Esophagus muscularis mucosa (tissue), 4 donors: ENCODE results near the gene EPC2. TPM values are rescaled to one million over a fixed set of nuclear protein-coding genes. Genes with fewer than 3 reads are reported as not detected.

Experiments
- DNase-seq: peaks from one replicate; pipeline ENCODE4 v3.0.0-alpha.2; 2017; ENCODE audit errors: extremely low spot score
- H3K27ac ChIP-seq, 4 donors: fragments of 200-600 bp; sonication (generic); replicated peaks in 1 of 4; 1 replicate in 3 of 4; 2 replicates in 1 of 4; pipeline ENCODE4 v1.5.1; 2016 to 2019; ENCODE audit warnings: mild to moderate bottlenecking in 1 of 4
- H3K27me3 ChIP-seq, 4 donors: fragments of 200-600 bp; sonication (generic); one replicate each; pipeline versions ENCODE4 v1.5.1 to v1.6.0; 2016 to 2019
- H3K36me3 ChIP-seq, 4 donors: fragments of 200-600 bp; sonication (generic); one replicate each; pipeline ENCODE4 v1.5.1; 2016 to 2019
- H3K4me1 ChIP-seq, 4 donors: fragments of 200-600 bp; sonication (generic); one replicate each; pipeline ENCODE4 v1.5.1; 2016 to 2019
- H3K4me3 ChIP-seq, 4 donors: fragments of 200-600 bp; sonication (generic); 1 replicate in 2 of 4; 2 replicates in 2 of 4; pipeline ENCODE4 v1.5.1; 2016 to 2019; ENCODE audit warnings: mild to moderate bottlenecking in 4 of 4, moderate library complexity in 1 of 4
- H3K9me3 ChIP-seq, 4 donors: fragments of 200-600 bp; sonication (generic); 1 replicate in 3 of 4; 2 replicates in 1 of 4; pipeline ENCODE4 v1.5.1; 2016 to 2019
- EP300 ChIP-seq: sonication (generic); formaldehyde crosslinking; IDR thresholded peaks from one replicate; pipeline ENCODE4 v1.6.1; 2017; ENCODE audit warnings: antibody characterized with exemption
- POLR2A ChIP-seq: fragments of 450-650 bp; IDR thresholded peaks from one replicate; pipeline ENCODE4 v1.6.1; 2017; ENCODE audit warnings: antibody characterized with exemption, moderate library complexity, mild to moderate bottlenecking, low read depth
- POLR2AphosphoS5 ChIP-seq, 2 donors: sonication (generic); formaldehyde crosslinking; IDR thresholded peaks; one replicate each; pipeline ENCODE4 v1.6.1; 2017; ENCODE audit warnings: antibody characterized with exemption in 2 of 2
- WGBS: methylation state at CpG from one replicate; pipeline ENCODE4 v1.1.5; 2018; 5-methylcytosine and 5-hydroxymethylcytosine counted together
- intact Hi-C: fragments of 100-400 bp; cut with DNase I; formaldehyde crosslinking; loops from one replicate; pipeline ENCODE4 v1.15.1; 2023
- total RNA-seq, 4 donors: library from RNA; depleted of rRNA; stranded (reverse); fragments of >200 nt; gene quantifications; one replicate each; pipeline versions ENCODE4 v1.1.0 to v1.2.1, GENCODE V29; 2016
- TF ChIP-seq, protein P1 (sequence below), 3 experiments: fragments of 200-600 bp in 2 of 3; fragments of 450-650 bp in 1 of 3; sonication (generic) in 2 of 3; IDR thresholded peaks; one replicate each; pipeline ENCODE4 v1.5.1; 2017 to 2019; ENCODE audit warnings: antibody characterized with exemption in 3 of 3, mild to moderate bottlenecking in 2 of 3, moderate library complexity in 1 of 3

Gene EPC2
- total RNA-seq, 4 donors from 2014 or later, result 25.0 to 34.1 (median 28.1) TPM

DNA sequence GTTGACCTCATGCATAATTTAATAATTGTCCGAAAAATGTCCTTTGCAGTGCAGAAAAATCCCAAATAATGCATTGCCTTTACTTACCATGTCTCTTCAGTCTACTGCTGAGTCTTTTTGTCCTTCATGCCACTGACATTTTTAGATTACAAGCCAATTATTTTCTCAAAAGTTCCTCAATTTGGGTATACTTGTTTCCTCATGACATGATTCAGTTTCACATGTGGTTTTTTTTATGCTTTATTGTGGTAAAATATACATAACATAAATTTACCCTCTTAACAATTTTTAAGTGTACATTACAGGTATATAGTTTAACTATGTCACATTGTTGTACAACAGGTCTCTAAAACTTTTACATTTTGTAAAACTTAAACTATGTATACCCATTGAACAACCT, 81.0 kb downstream of the EPC2 start:
- 92% methylated on average over 1 of the region's 1 CpG for WGBS
- TF ChIP-seq POLR2AphosphoS5 (IDR thresholded peaks at IDR 0.05) (no peak), POLR2A (no peak), EP300 (no peak)
- TF ChIP-seq, protein P1, sequence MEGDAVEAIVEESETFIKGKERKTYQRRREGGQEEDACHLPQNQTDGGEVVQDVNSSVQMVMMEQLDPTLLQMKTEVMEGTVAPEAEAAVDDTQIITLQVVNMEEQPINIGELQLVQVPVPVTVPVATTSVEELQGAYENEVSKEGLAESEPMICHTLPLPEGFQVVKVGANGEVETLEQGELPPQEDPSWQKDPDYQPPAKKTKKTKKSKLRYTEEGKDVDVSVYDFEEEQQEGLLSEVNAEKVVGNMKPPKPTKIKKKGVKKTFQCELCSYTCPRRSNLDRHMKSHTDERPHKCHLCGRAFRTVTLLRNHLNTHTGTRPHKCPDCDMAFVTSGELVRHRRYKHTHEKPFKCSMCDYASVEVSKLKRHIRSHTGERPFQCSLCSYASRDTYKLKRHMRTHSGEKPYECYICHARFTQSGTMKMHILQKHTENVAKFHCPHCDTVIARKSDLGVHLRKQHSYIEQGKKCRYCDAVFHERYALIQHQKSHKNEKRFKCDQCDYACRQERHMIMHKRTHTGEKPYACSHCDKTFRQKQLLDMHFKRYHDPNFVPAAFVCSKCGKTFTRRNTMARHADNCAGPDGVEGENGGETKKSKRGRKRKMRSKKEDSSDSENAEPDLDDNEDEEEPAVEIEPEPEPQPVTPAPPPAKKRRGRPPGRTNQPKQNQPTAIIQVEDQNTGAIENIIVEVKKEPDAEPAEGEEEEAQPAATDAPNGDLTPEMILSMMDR (IDR thresholded peaks at IDR 0.05), result no peak
- intact Hi-C loops, result no loop called here
- Histone ChIP-seq H3K4me3 (no peak overlapping the region), H3K27ac (no peak overlapping the region), H3K9me3 (no peaks in the 10 kb centered on the region), H3K27me3 (no peaks in the 10 kb centered on the region), H3K36me3 (no peaks in the 10 kb centered on the region), H3K4me1 (peaks cover 14 to 32% (median 23%) of the 10 kb centered on the region in 4 donors)
- no peak for DNase-seq

DNA sequence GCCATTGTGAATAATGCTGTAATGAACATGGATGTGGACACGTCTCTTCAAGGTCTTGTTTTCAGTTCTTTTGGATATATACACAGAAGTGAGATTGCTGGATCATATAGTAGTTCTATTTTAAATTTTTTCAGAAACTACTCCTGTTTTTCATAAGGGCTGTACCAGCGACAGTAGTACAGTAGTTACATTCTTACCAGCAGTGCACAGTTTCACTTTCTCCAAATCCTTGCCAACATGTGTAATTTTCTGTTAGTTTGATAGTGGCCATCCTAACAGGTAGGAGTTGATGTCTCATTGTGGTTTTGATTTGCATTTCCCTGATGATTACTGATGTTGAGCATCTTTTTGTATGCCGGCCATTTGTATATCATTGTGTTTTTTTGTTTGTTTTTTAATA, 81.7 kb downstream of the EPC2 start:
- 87% methylated on average over 3 of the region's 3 CpGs for WGBS
- H3K36me3 ChIP-seq, result no peaks in the 10 kb centered on the region

DNA sequence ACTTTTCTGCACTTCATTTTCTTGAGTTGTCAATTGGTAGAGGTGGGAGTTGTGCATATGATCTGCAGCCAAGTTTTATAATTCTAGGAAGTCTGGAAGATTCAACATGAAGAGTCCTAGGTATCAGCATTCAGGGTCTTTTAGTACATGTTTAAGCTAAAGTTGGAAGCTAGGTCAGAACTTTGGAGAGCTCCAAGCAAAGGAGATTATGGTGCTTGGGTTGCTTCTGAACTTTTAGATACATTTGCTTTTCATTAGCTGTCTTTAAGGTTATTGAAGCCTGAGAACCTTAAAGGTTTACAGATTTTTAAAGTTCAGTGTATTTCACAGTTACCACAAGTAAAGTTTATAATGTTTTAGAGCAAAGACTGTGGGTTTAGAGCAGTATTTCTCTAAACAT, 85.5 kb downstream of the EPC2 start:
- no peaks in the 10 kb centered on the region for H3K36me3 ChIP-seq
- peaks cover 0 to 12% (median 2%) of the 10 kb centered on the region in 4 donors for H3K4me1 ChIP-seq
- no peaks in the 10 kb centered on the region for H3K9me3 ChIP-seq
- no peak overlapping the region for H3K4me3 ChIP-seq
- no peak overlapping the region for H3K27ac ChIP-seq
- TF ChIP-seq, protein P1 (IDR thresholded peaks at IDR 0.05), result no peak
- TF ChIP-seq POLR2A, result no peak
- TF ChIP-seq POLR2AphosphoS5 (IDR thresholded peaks at IDR 0.05), result no peak
- no peak for TF ChIP-seq EP300
- intact Hi-C loops, result no loop called here
- DNase-seq, result no peak
- no peaks in the 10 kb centered on the region for H3K27me3 ChIP-seq

More for the DNA sequence above, 81.7 kb downstream of the EPC2 start:
- TF ChIP-seq EP300 (no peak), POLR2AphosphoS5 (IDR thresholded peaks at IDR 0.05) (no peak), POLR2A (no peak)
- TF ChIP-seq, protein P1 (IDR thresholded peaks at IDR 0.05), result no peak
- H3K27me3 ChIP-seq, result no peaks in the 10 kb centered on the region
- no peak overlapping the region for H3K27ac ChIP-seq
- peaks cover 10 to 25% (median 18%) of the 10 kb centered on the region in 4 donors for H3K4me1 ChIP-seq
- DNase-seq, result no peak
- no peak overlapping the region for H3K4me3 ChIP-seq
- intact Hi-C loops, result no loop called here
- H3K9me3 ChIP-seq, result no peaks in the 10 kb centered on the region

DNA sequence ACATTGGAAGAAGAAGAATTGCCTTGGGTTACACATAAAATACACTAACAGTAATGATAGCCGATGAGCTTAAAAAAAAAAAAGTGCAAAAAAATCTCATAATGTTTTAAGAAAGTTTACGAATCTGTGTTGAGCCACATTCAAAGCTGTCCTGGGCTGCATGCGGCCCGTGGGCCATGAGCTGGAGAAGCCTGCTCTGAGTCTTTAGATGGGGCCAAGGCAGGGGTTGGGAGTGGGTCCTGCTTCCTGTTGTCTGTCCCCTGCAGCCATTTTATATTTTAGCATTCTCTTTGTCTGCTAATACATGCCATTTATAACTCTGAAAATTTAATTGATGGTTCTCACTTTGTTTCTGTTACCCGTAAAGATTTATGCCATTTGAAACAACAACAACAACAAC, 93.2 kb downstream of the EPC2 start:
- DNase-seq, result no peak
- no peaks in the 10 kb centered on the region for H3K36me3 ChIP-seq
- H3K27me3 ChIP-seq, result no peaks in the 10 kb centered on the region
- no peak for TF ChIP-seq EP300
- no peak for TF ChIP-seq POLR2AphosphoS5 (IDR thresholded peaks at IDR 0.05)
- no peak for TF ChIP-seq POLR2A
- TF ChIP-seq, protein P1 (IDR thresholded peaks at IDR 0.05), result no peak
- intact Hi-C loops, result no loop called here
- H3K4me3 ChIP-seq, result no peak overlapping the region
- H3K4me1 ChIP-seq, result no peaks in the 10 kb centered on the region
- WGBS, result 97% methylated on average over 5 of the region's 5 CpGs
- no peaks in the 10 kb centered on the region for H3K9me3 ChIP-seq
- H3K27ac ChIP-seq, result no peak overlapping the region

DNA sequence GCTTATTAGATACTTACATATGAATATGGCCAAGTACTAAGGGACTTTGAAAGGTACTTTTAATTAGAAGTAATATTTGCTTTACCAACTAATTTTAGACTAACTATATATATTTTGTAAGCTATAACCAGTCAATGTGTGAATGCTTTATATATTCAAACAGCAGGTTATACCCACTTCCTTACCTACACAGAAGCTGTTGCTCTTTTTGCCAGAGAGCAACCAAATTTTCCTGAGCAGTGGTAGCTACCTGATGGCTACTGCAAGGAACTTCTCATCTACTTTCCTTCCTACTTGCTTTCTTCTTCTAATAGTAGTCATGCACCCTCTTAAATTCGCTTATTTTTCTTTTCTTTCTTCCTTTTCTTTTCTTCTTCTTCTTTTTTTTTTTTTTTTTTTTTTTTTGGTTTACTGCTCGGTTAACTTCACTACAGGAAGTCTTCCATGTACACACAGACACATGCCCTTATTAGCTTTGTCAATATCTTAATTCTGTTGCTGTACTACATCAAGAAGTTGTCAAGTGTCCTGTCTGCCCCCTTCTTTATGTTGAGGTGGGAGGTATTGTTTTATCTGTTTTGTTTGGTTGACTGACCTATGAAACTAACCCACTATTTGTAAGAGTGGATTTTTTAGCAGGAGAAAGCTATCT, 95.0 kb downstream of the EPC2 start:
- DNase-seq, result no peak
- Histone ChIP-seq H3K27ac (no peak overlapping the region), H3K27me3 (no peaks in the 10 kb centered on the region), H3K36me3 (no peaks in the 10 kb centered on the region), H3K4me1 (no peaks in the 10 kb centered on the region), H3K9me3 (no peaks in the 10 kb centered on the region), H3K4me3 (no peak overlapping the region)
- 71% methylated on average over 2 of the region's 2 CpGs for WGBS
- TF ChIP-seq POLR2AphosphoS5 (IDR thresholded peaks at IDR 0.05) (no peak), POLR2A (no peak), EP300 (no peak)
- TF ChIP-seq, protein P1 (IDR thresholded peaks at IDR 0.05), result no peak
- intact Hi-C loops, result no loop called here
